ENCODE measurements around the gene NAT10. TPM values are rescaled to one million over a fixed set of nuclear protein-coding genes. Genes with fewer than 3 reads are reported as not detected.

NAT10 gene
- polyA plus RNA-seq, 1 experiment: 30.5 TPM

DNA sequence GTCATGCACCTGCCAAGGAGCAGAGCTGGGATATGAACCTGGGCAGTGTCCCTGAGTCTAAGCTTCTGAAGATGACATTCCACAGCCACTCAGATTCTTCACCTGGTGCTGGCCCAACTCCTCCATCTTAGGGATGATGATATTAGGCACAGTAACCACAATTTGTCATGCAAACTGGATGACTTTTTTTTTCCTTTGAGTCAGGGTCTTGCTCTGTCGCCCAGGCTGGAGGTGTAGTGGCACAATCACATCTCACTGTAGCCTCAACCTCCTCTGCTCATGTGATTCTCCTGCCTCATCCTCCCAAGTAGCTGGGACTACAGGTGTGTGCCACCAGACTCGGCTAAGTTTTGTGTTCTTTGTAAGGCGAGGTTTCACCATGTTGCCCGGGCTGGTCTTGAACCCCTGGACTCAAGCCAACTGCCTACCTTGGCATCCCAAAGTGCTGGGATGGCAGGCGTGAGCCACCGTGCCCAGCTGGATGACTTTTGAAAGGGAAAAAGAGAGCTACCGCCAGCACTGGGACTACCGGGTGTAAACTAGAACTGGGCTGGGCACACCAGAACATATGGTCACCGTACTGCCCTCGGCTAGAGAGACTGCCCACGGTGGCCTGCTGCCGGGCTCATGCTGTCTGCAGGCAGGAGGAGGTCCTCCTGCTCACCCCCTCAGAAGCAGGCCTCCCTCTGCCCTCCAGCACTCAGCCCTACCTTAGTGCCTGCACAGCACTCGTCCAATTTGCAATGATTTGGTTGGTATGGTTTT, 77.7 kb downstream of the NAT10 start:
- ChIA-PET POLR2A (no interaction called here), CTCF (interaction anchor here (1.0 kb wide), 1 partner anchor 9 kb away, joined by 5 read pairs; no protein-coding TSS in a partner anchor)
- peaks cover 6% of the 10 kb centered on the region for H3K27me3 ChIP-seq (ENCODE audit: control insufficient read depth, insufficient read depth, low read length)
- TF ChIP-seq, protein P1, sequence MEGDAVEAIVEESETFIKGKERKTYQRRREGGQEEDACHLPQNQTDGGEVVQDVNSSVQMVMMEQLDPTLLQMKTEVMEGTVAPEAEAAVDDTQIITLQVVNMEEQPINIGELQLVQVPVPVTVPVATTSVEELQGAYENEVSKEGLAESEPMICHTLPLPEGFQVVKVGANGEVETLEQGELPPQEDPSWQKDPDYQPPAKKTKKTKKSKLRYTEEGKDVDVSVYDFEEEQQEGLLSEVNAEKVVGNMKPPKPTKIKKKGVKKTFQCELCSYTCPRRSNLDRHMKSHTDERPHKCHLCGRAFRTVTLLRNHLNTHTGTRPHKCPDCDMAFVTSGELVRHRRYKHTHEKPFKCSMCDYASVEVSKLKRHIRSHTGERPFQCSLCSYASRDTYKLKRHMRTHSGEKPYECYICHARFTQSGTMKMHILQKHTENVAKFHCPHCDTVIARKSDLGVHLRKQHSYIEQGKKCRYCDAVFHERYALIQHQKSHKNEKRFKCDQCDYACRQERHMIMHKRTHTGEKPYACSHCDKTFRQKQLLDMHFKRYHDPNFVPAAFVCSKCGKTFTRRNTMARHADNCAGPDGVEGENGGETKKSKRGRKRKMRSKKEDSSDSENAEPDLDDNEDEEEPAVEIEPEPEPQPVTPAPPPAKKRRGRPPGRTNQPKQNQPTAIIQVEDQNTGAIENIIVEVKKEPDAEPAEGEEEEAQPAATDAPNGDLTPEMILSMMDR (IDR thresholded peaks at IDR 0.05; ENCODE audit: low read depth, low read length): no peak
- H3K4me3 ChIP-seq (ENCODE audit: low read depth, low read length): no peak overlapping the region
- no peaks in the 10 kb centered on the region for H3K9me3 ChIP-seq (ENCODE audit: control insufficient read depth, insufficient read depth, low read length)
- no peak overlapping the region for H3K27ac ChIP-seq (ENCODE audit: low read depth, low read length)
- no peak for DNase-seq (ENCODE audit: low read depth, low spot score)

DNA sequence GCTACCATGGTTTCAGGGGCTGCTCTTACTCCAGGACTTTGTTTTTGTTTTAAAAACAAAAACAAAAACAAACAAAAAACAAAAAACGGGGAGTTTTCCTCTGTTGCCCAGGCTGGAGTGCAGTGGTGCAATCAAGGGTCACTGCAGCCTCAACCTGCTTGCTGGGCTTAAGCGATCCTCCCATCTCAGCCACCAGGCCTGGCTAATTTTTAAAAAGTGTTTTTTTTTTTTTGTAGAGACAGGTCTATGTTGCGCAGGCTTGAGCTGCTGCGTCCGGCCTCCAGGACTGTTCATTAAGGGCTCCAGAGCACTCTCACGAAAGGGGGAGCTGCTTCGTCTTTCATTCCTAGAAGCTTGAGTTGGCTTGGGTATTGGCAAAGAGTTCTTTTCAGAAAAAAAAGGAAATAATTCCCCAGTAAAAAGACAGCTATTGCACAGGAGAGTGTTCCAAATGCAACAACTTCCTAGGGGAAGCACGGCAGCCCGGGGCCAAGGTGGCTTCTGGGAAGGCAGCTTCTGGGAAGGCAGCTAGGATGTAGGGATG, 78.5 kb downstream of the NAT10 start:
- no peak overlapping the region for H3K4me3 ChIP-seq (ENCODE audit: low read depth, low read length)
- H3K9me3 ChIP-seq (ENCODE audit: control insufficient read depth, insufficient read depth, low read length): no peaks in the 10 kb centered on the region
- TF ChIP-seq, protein P1 (IDR thresholded peaks at IDR 0.05; ENCODE audit: low read depth, low read length): no peak
- peaks cover 7% of the 10 kb centered on the region for H3K27me3 ChIP-seq (ENCODE audit: control insufficient read depth, insufficient read depth, low read length)
- no peak overlapping the region for H3K27ac ChIP-seq (ENCODE audit: low read depth, low read length)
- POLR2A ChIA-PET: no interaction called here
- no peak for DNase-seq (ENCODE audit: low read depth, low spot score)
- CTCF ChIA-PET: no interaction called here

DNA sequence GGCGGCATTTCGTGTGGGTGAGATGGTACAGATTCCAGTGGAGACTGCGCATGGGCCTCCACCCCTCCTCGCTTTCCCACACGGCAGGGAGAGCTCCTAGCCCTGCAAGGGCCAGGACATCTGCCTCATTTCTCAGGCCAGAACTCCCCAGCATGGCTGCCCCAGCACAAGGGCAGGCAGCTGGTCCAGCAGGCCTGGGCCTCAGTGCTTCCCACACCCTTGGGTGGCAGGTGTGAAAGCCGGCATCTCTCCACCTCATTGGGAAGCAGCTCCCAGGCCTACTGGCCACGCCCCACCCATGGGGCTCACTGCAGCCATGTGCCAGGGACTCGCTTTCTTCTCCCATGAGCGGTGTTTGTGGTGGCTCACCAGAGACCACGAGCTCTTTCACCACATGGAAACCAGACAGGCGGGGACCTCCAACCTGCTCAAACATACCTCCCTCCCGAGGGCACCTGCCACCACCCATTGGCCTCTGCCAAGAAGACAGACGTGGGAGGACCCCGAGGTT, 79.1 kb downstream of the NAT10 start:
- ChIA-PET CTCF (no interaction called here), POLR2A (no interaction called here)
- TF ChIP-seq, protein P1 (IDR thresholded peaks at IDR 0.05; ENCODE audit: low read depth, low read length): no peak
- Histone ChIP-seq H3K27me3 (ENCODE audit: control insufficient read depth, insufficient read depth, low read length) (peaks cover 7% of the 10 kb centered on the region), H3K27ac (ENCODE audit: low read depth, low read length) (no peak overlapping the region), H3K4me3 (ENCODE audit: low read depth, low read length) (no peak overlapping the region), H3K9me3 (ENCODE audit: control insufficient read depth, insufficient read depth, low read length) (no peaks in the 10 kb centered on the region)
- no peak for DNase-seq (ENCODE audit: low read depth, low spot score)

DNA sequence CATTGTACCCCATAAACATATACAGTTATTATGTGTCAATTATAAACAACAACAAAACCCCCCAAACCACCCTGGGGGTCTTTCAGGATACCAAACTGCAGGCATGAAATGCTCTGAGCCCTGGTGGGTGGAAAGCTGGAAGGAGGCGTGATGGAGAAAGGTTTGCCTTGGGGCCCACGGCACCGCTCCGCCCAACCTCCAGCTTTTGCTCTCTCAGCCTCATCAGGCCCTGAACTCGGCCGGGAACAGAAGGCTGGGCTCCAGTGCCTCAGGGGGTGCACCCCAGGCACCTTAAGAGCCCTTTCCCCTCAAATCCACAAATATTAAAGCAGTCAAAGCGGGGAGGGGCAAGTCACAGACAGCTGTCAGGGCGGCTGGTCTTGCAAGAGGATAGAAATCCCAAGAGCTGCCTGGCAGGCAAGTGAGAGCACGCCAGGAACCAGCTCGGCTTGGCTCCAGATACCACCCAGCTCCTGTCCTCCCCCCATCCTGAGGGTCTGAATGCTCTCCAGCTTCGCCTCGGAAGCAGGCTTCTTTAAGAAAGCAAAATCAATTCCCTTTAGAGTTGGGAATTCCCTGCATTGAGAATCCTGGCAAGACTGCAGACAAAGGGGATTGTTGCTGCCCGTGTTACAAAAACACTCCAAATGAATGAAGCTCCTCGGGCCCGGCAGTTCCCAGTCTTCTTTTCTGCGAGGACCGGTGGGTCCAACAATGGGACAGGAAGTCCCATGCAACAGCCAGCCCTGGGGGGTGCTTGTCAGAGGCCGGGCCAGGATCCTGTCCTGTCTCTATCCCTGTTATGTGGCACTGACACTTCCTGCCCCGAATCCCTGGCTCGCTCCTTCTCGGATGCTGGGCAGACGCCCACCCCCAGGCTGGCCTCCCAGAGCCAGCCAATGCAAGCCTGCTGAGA, 80.8 kb downstream of the NAT10 start:
- peaks cover 7% of the 10 kb centered on the region for H3K27me3 ChIP-seq (ENCODE audit: control insufficient read depth, insufficient read depth, low read length)
- CTCF ChIA-PET: interaction anchor here (4.5 kb wide), 1 partner anchor 12 kb away, joined by 18 read pairs; no protein-coding TSS in a partner anchor
- H3K9me3 ChIP-seq (ENCODE audit: control insufficient read depth, insufficient read depth, low read length): no peaks in the 10 kb centered on the region
- TF ChIP-seq, protein P1 (IDR thresholded peaks at IDR 0.05; ENCODE audit: low read depth, low read length): no peak
- H3K4me3 ChIP-seq (ENCODE audit: low read depth, low read length): no peak overlapping the region
- no peak for DNase-seq (ENCODE audit: low read depth, low spot score)
- POLR2A ChIA-PET: no interaction called here
- no peak overlapping the region for H3K27ac ChIP-seq (ENCODE audit: low read depth, low read length)
